Activated B cell treated with CpG ODN at 0.5 μM for 24 hours (primary cell): ENCODE results near the gene PLD2. TPM values are rescaled to one million over a fixed set of nuclear protein-coding genes. Genes with fewer than 3 reads are reported as not detected.

Experiments
- ATAC-seq: fragments of 200-7000 bp; cut with Tn5 transposase; one replicate; pipeline ENCODE4 v1.10.0; 2021; ENCODE audit warnings: low read depth, mild to moderate bottlenecking, moderate library complexity
- CTCF ChIA-PET: fragments of 350-600 bp; sonication (Branson Sonifier 250); formaldehyde crosslinking; loops from one replicate; lab custom pipeline; 2021; ENCODE audit warnings: antibody characterized with exemption; lab: Charles Lee
- POLR2A ChIA-PET: fragments of 350-600 bp; sonication (Branson Sonifier 250); formaldehyde crosslinking; loops from one replicate; lab custom pipeline; 2021; ENCODE audit warnings: antibody characterized with exemption; lab: Charles Lee
- DNase-seq: peaks from one replicate; pipeline ENCODE4 v3.0.0; 2022
- H3K27ac Mint-ChIP-seq: one replicate; pipeline ENCODE4 v1.8.0; 2020; ENCODE audit warnings: mixed read lengths
- H3K27me3 Mint-ChIP-seq: one replicate; pipeline ENCODE4 v1.8.0; 2021; ENCODE audit warnings: mixed read lengths
- H3K36me3 Mint-ChIP-seq: one replicate; pipeline ENCODE4 v1.8.0; 2021; ENCODE audit warnings: low read depth, mixed read lengths
- H3K4me1 Mint-ChIP-seq: one replicate; pipeline ENCODE4 v1.8.0; 2021; ENCODE audit warnings: mixed read lengths
- H3K4me3 Mint-ChIP-seq: one replicate; pipeline ENCODE4 v1.8.0; 2020; ENCODE audit warnings: mild to moderate bottlenecking, mixed read lengths
- H3K9me3 Mint-ChIP-seq: one replicate; pipeline ENCODE4 v1.8.0; 2020; ENCODE audit warnings: mixed read lengths
- CTCF ChIP-seq: fragments of 200-600 bp; IDR thresholded peaks from one replicate; pipeline ENCODE4 v1.8.0; 2022; ENCODE audit warnings: antibody characterized with exemption, mild to moderate bottlenecking
- intact Hi-C: fragments of 100-400 bp; cut with micrococcal nuclease; formaldehyde crosslinking; loops from one replicate; pipeline ENCODE4 v1.15.1; 2024
- total RNA-seq: library from RNA; stranded (reverse); gene quantifications from 2 replicates; pipeline ENCODE4 v1.2.3, GENCODE V29; 2022

The PLD2 gene
- total RNA-seq, 1 donor from 2014 or later = 54.3 TPM

GRCh38 chr17:4839221-4839620 is 32.3 kb downstream of the PLD2 start:
- ATAC-seq (no peak), DNase-seq (no peak)
- no peak overlapping the region for H3K27ac Mint-ChIP-seq
- no peaks in the 10 kb centered on the region for H3K9me3 Mint-ChIP-seq
- H3K4me1 Mint-ChIP-seq = peaks cover 48% of the 10 kb centered on the region
- intact Hi-C loops = no loop called here
- no peak overlapping the region for H3K4me3 Mint-ChIP-seq
- H3K36me3 Mint-ChIP-seq = peaks cover 11% of the 10 kb centered on the region
- ChIA-PET CTCF (no interaction called here), POLR2A (interaction anchor here (1.5 kb wide), 1 partner anchor 696 kb away, joined by 3 read pairs; the partner anchor contains the start of genes CYB5D2 and ZZEF1)
- H3K27me3 Mint-ChIP-seq = no peaks in the 10 kb centered on the region
- no peak for TF ChIP-seq CTCF

GRCh38 chr17:4839965-4840892 is 33.3 kb downstream of the PLD2 start:
- no peak for ATAC-seq
- intact Hi-C loops = no loop called here
- H3K4me1 Mint-ChIP-seq = peaks cover 41% of the 10 kb centered on the region
- DNase-seq = no peak
- ChIA-PET CTCF (no interaction called here), POLR2A (interaction anchor here (1.5 kb wide), 1 partner anchor 697 kb away, joined by 3 read pairs; the partner anchor contains the start of genes CYB5D2 and ZZEF1)
- TF ChIP-seq CTCF = no peak
- no peaks in the 10 kb centered on the region for H3K9me3 Mint-ChIP-seq
- peaks cover 11% of the 10 kb centered on the region for H3K36me3 Mint-ChIP-seq
- no peak overlapping the region for H3K4me3 Mint-ChIP-seq
- H3K27me3 Mint-ChIP-seq = no peaks in the 10 kb centered on the region
- H3K27ac Mint-ChIP-seq = no peak overlapping the region

- Mint-ChIP-seq H3K27ac (no peak overlapping the region), H3K27me3 (no peaks in the 10 kb centered on the region), H3K4me3 (no peak overlapping the region), H3K9me3 (no peaks in the 10 kb centered on the region), H3K36me3 (peaks cover 11% of the 10 kb centered on the region), H3K4me1 (peaks cover 34% of the 10 kb centered on the region)
- no peak for TF ChIP-seq CTCF
- ATAC-seq (no peak), DNase-seq (no peak)
- POLR2A ChIA-PET = interaction anchor here (1.5 kb wide), 1 partner anchor 698 kb away, joined by 3 read pairs; the partner anchor contains the start of genes CYB5D2 and ZZEF1
- intact Hi-C loops = no loop called here
- CTCF ChIA-PET = no interaction called here
Observed at GRCh38 chr17:4840893-4841242, 33.9 kb downstream of the PLD2 start.

- DNase-seq (no peak), ATAC-seq (no peak)
- Mint-ChIP-seq H3K9me3 (no peaks in the 10 kb centered on the region), H3K4me3 (no peak overlapping the region), H3K27ac (no peak overlapping the region), H3K36me3 (peaks cover 15% of the 10 kb centered on the region), H3K4me1 (peaks cover 35% of the 10 kb centered on the region), H3K27me3 (no peaks in the 10 kb centered on the region)
- ChIA-PET CTCF (no interaction called here), POLR2A (no interaction called here)
- TF ChIP-seq CTCF = no peak
- intact Hi-C loops = no loop called here
Observed at GRCh38 chr17:4842376-4842775, 35.4 kb downstream of the PLD2 start.

GRCh38 chr17:4843321-4844000 is 36.5 kb downstream of the PLD2 start:
- peaks cover 28% of the 10 kb centered on the region for H3K4me1 Mint-ChIP-seq
- H3K27ac Mint-ChIP-seq = no peak overlapping the region
- TF ChIP-seq CTCF = no peak
- intact Hi-C loops = no loop called here
- H3K9me3 Mint-ChIP-seq = no peaks in the 10 kb centered on the region
- no peak overlapping the region for H3K4me3 Mint-ChIP-seq
- DNase-seq = no peak
- H3K36me3 Mint-ChIP-seq = peaks cover 7% of the 10 kb centered on the region
- H3K27me3 Mint-ChIP-seq = no peaks in the 10 kb centered on the region
- POLR2A ChIA-PET = no interaction called here
- CTCF ChIA-PET = no interaction called here
- ATAC-seq = no peak
